Nephron progenitor cell (in vitro differentiated cells): ENCODE data around the gene ZFYVE26.
"Not testable (repeated sequence)": the region's sequence is repeated elsewhere in the genome, so short reads cannot be mapped to it uniquely, and the experiment has no call there.

ENCODE experiments used
- DNase-seq: peaks from one replicate; pipeline ENCODE4 v3.0.0; 2021
- H3K27ac Mint-ChIP-seq: 2 replicates; pipeline ENCODE4 v1.8.0; 2021; ENCODE audit warnings: mild to moderate bottlenecking, moderate library complexity, mixed read lengths
- H3K27me3 Mint-ChIP-seq: 2 replicates; pipeline ENCODE4 v1.8.0; 2021; ENCODE audit warnings: mild to moderate bottlenecking, low read depth, mixed read lengths; ENCODE audit not compliant: poor library complexity
- H3K36me3 Mint-ChIP-seq: 2 replicates; pipeline ENCODE4 v1.8.0; 2021; ENCODE audit warnings: low read depth, mixed read lengths
- H3K4me1 Mint-ChIP-seq: 2 replicates; pipeline ENCODE4 v1.8.0; 2021; ENCODE audit warnings: mixed read lengths
- H3K4me3 Mint-ChIP-seq: 2 replicates; pipeline ENCODE4 v1.8.0; 2021; ENCODE audit warnings: mild to moderate bottlenecking, moderate library complexity, mixed read lengths
- H3K9me3 Mint-ChIP-seq: 2 replicates; pipeline ENCODE4 v1.8.0; 2021; ENCODE audit warnings: mild to moderate bottlenecking, moderate library complexity, mixed read lengths
- TF ChIP-seq, protein P1 (sequence below): fragments of 200-600 bp; sonication (generic); IDR thresholded peaks from 2 replicates; pipeline ENCODE4 v1.5.0; 2021; ENCODE audit warnings: antibody characterized with exemption

The ZFYVE26 gene

DNA sequence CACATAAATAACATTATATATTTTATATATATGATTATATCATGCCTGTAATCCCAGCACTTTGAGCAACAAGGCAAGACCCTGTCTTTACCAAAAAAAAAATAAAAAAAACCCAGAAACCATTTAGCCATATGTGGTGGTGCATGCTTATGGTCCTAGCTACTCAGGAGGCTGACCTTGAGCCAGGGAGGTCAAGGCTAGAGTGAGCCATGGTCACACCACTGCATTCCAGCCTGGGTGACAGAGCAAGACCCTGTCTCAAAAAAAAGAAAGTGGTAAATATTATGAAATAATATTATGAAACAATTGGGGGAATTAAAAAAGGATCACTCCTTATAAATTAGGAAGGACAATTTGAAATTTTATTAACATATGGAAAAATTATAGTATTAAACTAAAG, 19.2 kb upstream of the ZFYVE26 start:
- Mint-ChIP-seq H3K36me3 (peaks cover 46% of the 10 kb centered on the region), H3K4me3 (no peak overlapping the region)
- TF ChIP-seq, protein P1, sequence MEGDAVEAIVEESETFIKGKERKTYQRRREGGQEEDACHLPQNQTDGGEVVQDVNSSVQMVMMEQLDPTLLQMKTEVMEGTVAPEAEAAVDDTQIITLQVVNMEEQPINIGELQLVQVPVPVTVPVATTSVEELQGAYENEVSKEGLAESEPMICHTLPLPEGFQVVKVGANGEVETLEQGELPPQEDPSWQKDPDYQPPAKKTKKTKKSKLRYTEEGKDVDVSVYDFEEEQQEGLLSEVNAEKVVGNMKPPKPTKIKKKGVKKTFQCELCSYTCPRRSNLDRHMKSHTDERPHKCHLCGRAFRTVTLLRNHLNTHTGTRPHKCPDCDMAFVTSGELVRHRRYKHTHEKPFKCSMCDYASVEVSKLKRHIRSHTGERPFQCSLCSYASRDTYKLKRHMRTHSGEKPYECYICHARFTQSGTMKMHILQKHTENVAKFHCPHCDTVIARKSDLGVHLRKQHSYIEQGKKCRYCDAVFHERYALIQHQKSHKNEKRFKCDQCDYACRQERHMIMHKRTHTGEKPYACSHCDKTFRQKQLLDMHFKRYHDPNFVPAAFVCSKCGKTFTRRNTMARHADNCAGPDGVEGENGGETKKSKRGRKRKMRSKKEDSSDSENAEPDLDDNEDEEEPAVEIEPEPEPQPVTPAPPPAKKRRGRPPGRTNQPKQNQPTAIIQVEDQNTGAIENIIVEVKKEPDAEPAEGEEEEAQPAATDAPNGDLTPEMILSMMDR, result no peak

DNA sequence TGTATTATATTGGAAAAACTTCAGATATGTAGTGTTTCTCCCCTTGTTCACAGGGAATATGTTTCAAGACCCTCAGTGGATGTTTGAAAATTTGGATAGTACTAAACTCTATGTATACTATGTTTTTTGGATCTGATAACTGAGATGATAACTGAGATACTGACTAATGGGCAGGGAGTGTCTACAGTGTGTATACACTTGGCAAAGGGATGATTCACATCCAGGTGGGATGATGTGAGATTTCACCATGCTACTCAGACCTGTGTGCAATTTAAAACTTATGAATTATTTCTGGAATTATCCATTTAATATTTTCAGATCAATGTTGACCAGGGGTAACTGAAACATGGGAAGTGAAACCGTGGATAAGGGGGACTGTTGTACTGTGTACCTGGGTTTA, 17.0 kb upstream of the ZFYVE26 start:
- TF ChIP-seq, protein P1, result no peak
- H3K4me1 Mint-ChIP-seq, result no peaks in the 10 kb centered on the region
- H3K9me3 Mint-ChIP-seq, result peaks cover 11% of the 10 kb centered on the region
- H3K4me3 Mint-ChIP-seq, result no peak overlapping the region
- peaks cover 2% of the 10 kb centered on the region for H3K27me3 Mint-ChIP-seq
- H3K36me3 Mint-ChIP-seq, result peaks cover 56% of the 10 kb centered on the region
- no peak overlapping the region for H3K27ac Mint-ChIP-seq
- no peak for DNase-seq

More for the DNA sequence above, 19.2 kb upstream of the ZFYVE26 start:
- H3K27me3 Mint-ChIP-seq, result peaks cover 3% of the 10 kb centered on the region
- no peaks in the 10 kb centered on the region for H3K4me1 Mint-ChIP-seq
- H3K27ac Mint-ChIP-seq, result no peak overlapping the region
- H3K9me3 Mint-ChIP-seq, result no peaks in the 10 kb centered on the region
- DNase-seq, result no peak

DNA sequence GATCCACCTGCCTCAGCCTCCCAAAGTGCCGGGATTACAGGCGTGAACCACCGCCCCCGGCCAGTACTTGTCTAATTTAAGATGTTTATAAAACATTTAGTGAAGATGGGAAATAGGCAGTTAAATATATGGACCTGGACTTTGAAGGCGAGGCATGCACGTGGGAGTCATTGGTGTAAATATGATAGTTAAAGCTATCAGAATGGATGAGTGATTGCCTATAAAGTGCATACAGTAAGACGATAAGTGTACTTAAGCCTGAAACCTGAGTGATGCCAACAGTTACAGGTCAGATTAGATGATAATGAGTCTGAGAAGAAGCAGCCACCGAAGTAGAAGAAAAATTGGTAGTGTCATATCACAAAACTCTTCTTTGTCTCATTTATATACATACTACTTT, 14.7 kb upstream of the ZFYVE26 start:
- peaks cover 69% of the 10 kb centered on the region for H3K36me3 Mint-ChIP-seq
- no peak for DNase-seq
- H3K27ac Mint-ChIP-seq, result no peak overlapping the region
- no peak overlapping the region for H3K4me3 Mint-ChIP-seq
- peaks cover 2% of the 10 kb centered on the region for H3K27me3 Mint-ChIP-seq
- TF ChIP-seq, protein P1, result no peak
- peaks cover 18% of the 10 kb centered on the region for H3K9me3 Mint-ChIP-seq
- H3K4me1 Mint-ChIP-seq, result no peaks in the 10 kb centered on the region

DNA sequence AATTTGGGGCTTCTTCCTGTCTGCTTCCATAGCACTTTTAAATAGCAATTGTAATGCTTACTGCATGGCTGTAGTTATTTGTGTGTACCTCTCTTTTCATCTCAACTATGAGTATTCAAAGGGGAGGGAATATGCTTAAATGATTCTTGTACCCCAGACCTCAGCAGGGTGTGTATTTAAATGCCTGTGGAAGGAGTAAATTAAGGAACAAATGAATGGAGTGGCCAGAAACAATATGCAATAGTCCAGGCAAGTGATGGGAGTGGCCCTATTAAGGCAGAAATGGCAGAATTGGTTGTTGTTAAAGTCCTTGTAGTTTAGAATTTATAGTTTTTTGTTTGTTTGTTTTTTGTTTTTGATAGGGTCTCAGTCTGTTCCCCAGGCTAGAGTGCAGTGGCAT, 4.7 kb upstream of the ZFYVE26 start:
- DNase-seq, result no peak
- Mint-ChIP-seq H3K36me3 (peaks cover 10% of the 10 kb centered on the region), H3K27me3 (peaks cover 4% of the 10 kb centered on the region), H3K27ac (no peak overlapping the region), H3K9me3 (no peaks in the 10 kb centered on the region), H3K4me3 (peak overlapping the region; percentile 98), H3K4me1 (peaks cover 29% of the 10 kb centered on the region)
- TF ChIP-seq, protein P1, result no peak

DNA sequence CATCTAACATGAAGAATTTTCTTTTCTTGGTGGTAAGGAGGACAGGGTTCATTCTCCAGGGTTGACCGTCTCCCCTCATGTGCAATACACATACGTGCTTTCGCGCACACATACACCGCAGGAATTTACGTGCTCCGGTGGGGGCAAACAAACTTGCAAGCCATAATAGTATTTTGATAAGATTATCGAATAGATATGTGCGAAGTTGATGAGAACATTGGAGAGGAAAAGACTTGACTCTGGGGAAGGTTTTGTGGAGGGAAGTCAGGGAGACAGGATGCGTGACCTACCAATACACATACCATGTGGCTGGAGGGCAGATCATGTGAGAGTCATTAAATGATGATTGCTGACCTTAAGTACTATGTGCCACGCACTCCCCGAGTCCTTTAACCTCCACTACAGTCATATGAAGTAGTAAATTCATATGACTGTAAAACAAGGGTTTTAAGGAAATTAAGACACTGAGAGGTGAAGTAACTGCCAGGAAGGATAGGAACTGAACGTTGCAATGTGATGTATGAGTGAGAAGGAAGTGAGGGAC, 4.1 kb upstream of the ZFYVE26 start:
- TF ChIP-seq, protein P1, result no peak
- peaks cover 4% of the 10 kb centered on the region for H3K36me3 Mint-ChIP-seq
- H3K4me1 Mint-ChIP-seq, result peaks cover 36% of the 10 kb centered on the region
- DNase-seq, result no peak
- H3K27me3 Mint-ChIP-seq, result peaks cover 4% of the 10 kb centered on the region
- H3K4me3 Mint-ChIP-seq, result peak overlapping the region; percentile 98
- H3K9me3 Mint-ChIP-seq, result no peaks in the 10 kb centered on the region
- no peak overlapping the region for H3K27ac Mint-ChIP-seq

DNA sequence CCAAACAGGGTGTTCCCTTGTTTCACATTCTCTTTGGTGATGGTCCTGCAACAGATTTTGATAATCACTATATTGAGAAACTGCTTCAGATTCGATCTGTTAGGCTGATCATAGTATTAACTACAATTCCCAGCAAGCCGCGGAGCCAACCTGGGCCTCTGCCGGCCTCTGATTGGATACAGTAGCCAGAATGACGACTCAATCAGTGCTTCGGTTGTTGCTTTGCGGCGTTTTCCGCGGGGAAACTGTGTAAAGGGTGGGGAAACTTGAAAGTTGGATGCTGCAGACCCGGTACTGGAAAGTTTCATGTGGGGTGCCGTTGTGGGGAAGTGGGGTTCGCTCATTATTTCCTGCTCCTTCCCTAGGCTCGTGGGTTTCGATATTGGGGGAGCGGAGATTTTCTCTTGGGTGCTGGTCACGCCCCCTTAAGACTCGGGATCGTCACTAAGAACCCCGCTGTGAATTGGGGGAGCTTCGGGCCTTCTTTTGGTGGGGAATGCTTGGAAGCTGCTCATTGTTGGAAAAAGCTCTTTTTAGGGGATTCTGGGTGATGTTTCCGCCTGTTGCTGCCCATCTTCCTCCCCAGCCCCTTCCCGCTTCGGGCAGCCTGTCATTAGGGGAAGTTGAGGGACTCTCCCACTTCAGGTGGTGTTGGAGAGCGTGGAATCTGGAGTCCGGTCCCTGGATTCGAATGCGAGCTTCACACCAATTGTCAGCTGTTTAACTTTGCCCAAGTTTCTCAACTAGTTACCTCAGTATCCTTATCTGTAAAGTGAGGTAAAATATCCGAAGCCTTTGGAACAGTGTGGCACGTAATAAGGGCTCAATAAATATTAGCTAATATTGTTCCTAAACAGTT, 3.4 kb upstream of the ZFYVE26 start, which contains the start of gene RAD51B:
TSS of gene RAD51B (plus strand) at position 217 of the 859 bp plus-strand sequence.
- peak within 1 kb of the TSS; percentile 83 for H3K27ac Mint-ChIP-seq
- peaks cover 43% of the 10 kb centered on the region for H3K4me1 Mint-ChIP-seq
- peak within 1 kb of the TSS; percentile 98 for H3K4me3 Mint-ChIP-seq
- H3K27me3 Mint-ChIP-seq, result peaks cover 4% of the 10 kb centered on the region
- no peaks in the 10 kb centered on the region for H3K9me3 Mint-ChIP-seq
- TF ChIP-seq, protein P1, result no peak
- H3K36me3 Mint-ChIP-seq, result no peaks in the 10 kb centered on the region
- peak; percentile 78 for DNase-seq

DNA sequence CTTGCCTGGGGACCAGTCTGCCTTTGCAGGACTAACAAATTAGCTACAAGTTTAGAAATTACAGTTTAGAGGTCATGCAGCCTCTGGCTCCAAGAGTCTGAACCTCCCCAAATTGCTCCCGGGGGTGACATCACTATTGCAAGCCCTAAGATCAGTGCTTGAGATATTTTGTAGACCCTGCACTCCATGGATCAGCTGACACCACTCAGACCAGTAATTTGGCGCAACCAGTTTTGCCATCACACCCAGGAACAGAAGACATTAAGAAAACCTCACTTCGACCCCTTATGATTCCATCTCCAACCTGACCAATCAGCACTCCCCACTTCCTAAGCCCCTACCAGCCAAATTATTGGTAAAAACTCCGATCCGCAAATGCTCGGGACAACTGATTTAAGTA, 2.1 kb upstream of the ZFYVE26 start:
- not testable (repeated sequence) for DNase-seq, H3K27ac Mint-ChIP-seq, H3K27me3 Mint-ChIP-seq, H3K36me3 Mint-ChIP-seq, H3K9me3 Mint-ChIP-seq
- Mint-ChIP-seq H3K4me1 (peaks cover 50% of the 10 kb centered on the region), H3K4me3 (peak overlapping the region; percentile 67)
